Neural crest cell (in vitro differentiated cells): ENCODE data around the gene CD81. TPM values are rescaled to one million over a fixed set of nuclear protein-coding genes. Genes with fewer than 3 reads are reported as not detected.

Experiments
- DNase-seq: peaks from one replicate; pipeline ENCODE4 v3.0.0; 2021; ENCODE audit warnings: low read depth, mixed read lengths, low spot score
- H3K27ac Mint-ChIP-seq: one replicate; pipeline ENCODE4 v1.8.0; 2021; ENCODE audit warnings: mild to moderate bottlenecking, mixed read lengths; ENCODE audit not compliant: unreplicated experiment
- H3K27me3 Mint-ChIP-seq: 2 replicates; pipeline ENCODE4 v1.8.0; 2021; ENCODE audit warnings: low read depth, mild to moderate bottlenecking, mixed read lengths
- H3K36me3 Mint-ChIP-seq: 2 replicates; pipeline ENCODE4 v1.8.0; 2021; ENCODE audit warnings: low read depth, mild to moderate bottlenecking, mixed read lengths
- H3K4me1 Mint-ChIP-seq: 2 replicates; pipeline ENCODE4 v1.8.0; 2021; ENCODE audit warnings: mixed read lengths
- H3K4me3 Mint-ChIP-seq: one replicate; pipeline ENCODE4 v1.8.0; 2021; ENCODE audit warnings: mild to moderate bottlenecking, mixed read lengths
- H3K9me3 Mint-ChIP-seq: 2 replicates; pipeline ENCODE4 v1.8.0; 2021; ENCODE audit warnings: mixed read lengths
- total RNA-seq: library from RNA; stranded (reverse); gene quantifications from 2 replicates; pipeline ENCODE4 v1.2.1, GENCODE V29; 2021
- TF ChIP-seq, protein P1 (sequence below): fragments of 200-600 bp; sonication (generic); conservative IDR thresholded peaks from 2 replicates; pipeline ENCODE4 v1.5.0; 2021; ENCODE audit warnings: antibody characterized with exemption, mild to moderate bottlenecking

CD81 gene
- total RNA-seq, 1 donor from 2014 or later, result 225 TPM

DNA sequence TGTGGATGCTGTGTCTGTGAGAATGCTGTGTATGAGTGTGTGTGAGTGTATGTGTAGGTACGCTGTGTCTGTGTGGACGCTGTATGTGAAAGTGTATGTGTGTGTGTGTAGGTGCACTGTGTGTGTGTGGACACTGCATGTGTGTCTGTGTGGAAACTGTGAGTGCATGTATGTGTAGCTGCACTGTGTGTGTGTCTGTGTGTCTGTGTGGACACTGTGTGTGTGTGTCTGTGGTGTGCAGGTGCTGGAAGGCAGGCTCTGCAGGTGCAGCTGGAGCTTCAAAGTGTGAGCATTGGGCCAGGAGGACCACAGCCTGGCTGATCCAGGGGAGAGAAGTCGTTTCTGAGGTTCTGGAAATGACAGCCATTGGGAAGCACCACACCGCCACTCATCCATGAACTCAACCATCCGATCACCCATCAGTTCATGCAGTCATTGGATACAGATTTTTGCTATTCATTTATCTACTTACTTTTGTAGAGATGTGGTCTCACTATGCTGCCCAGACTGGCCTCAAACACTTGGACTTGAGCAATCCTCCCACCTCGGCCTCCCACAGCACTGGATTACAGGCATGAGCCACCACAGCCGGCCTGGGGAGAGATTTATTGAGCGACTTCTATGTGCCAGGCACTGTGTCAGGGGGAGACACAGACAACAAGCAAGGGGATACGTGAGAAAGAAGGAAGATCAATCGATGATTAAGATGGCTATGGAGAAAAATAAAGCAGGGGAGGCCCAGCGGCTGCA is 57.6 kb downstream of the CD81 start:
- Mint-ChIP-seq H3K4me3 (no peak overlapping the region), H3K27me3 (peaks cover 24% of the 10 kb centered on the region), H3K27ac (no peak overlapping the region), H3K4me1 (no peaks in the 10 kb centered on the region), H3K9me3 (no peaks in the 10 kb centered on the region), H3K36me3 (no peaks in the 10 kb centered on the region)
- DNase-seq, result no peak
- TF ChIP-seq, protein P1, sequence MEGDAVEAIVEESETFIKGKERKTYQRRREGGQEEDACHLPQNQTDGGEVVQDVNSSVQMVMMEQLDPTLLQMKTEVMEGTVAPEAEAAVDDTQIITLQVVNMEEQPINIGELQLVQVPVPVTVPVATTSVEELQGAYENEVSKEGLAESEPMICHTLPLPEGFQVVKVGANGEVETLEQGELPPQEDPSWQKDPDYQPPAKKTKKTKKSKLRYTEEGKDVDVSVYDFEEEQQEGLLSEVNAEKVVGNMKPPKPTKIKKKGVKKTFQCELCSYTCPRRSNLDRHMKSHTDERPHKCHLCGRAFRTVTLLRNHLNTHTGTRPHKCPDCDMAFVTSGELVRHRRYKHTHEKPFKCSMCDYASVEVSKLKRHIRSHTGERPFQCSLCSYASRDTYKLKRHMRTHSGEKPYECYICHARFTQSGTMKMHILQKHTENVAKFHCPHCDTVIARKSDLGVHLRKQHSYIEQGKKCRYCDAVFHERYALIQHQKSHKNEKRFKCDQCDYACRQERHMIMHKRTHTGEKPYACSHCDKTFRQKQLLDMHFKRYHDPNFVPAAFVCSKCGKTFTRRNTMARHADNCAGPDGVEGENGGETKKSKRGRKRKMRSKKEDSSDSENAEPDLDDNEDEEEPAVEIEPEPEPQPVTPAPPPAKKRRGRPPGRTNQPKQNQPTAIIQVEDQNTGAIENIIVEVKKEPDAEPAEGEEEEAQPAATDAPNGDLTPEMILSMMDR, result no peak

DNA sequence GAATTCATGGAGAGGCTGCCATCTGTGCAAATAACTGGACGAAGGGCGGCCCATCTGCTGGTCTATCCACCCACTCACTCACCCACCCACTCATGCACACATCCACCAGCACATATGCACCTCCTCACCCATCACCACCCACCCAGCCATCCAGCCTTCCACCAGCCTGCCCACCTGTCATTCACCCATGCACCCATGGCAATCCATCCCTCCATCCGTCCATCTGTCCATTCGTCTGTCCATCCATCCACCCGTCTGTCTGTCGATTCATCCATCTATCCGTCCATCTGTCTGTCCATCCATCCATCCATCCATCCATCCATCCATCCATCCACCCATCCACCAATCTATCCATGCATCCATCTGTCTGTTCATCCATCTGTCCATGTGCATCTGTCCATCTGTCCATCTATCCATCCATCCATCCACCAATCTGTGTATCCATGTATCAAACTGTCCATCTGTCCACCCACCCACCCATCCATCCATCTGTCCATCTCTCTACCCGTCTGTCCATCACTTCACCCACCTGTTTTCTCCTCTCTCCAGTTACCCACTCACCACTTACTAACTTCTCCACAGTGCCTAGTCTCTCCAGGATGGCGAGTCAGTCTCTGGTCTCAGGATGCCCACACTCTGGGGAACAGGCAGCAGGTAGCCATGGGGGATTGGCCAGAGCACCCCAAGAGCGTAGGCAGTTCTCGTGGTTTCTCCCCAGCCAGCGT is 58.3 kb downstream of the CD81 start:
- Mint-ChIP-seq H3K27ac (no peak overlapping the region), H3K4me1 (no peaks in the 10 kb centered on the region), H3K9me3 (peaks cover 3% of the 10 kb centered on the region), H3K4me3 (no peak overlapping the region), H3K36me3 (no peaks in the 10 kb centered on the region), H3K27me3 (peaks cover 32% of the 10 kb centered on the region)
- no peak for DNase-seq
- TF ChIP-seq, protein P1, result no peak

DNA sequence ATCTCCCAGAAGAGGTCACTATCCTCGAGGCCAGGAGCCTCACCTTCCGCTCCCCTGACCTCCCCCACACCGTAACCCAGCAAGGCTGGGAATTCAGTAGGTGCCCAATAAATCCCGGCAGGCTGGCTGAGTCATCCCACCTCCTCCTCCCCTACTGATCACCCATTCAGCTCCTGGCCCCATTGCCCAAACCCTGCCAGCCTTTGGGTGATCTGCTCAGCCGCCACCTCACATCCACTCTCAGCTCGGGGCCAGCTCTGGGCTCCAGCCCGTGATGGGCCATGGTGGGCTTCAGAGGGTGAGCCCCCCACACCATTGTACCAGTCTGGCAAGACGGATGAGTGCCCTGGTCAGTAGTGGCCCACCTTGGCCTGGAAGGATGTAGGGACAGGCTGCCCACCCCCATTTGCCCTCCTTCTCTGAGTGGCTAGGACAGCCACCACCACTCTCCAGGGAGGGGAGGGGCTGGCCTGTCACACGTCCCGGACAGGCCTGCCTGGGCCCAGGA is 59.0 kb downstream of the CD81 start:
- Mint-ChIP-seq H3K4me3 (no peak overlapping the region), H3K27me3 (peaks cover 38% of the 10 kb centered on the region), H3K9me3 (peaks cover 3% of the 10 kb centered on the region), H3K4me1 (no peaks in the 10 kb centered on the region), H3K36me3 (no peaks in the 10 kb centered on the region), H3K27ac (no peak overlapping the region)
- DNase-seq, result no peak
- TF ChIP-seq, protein P1, result no peak

DNA sequence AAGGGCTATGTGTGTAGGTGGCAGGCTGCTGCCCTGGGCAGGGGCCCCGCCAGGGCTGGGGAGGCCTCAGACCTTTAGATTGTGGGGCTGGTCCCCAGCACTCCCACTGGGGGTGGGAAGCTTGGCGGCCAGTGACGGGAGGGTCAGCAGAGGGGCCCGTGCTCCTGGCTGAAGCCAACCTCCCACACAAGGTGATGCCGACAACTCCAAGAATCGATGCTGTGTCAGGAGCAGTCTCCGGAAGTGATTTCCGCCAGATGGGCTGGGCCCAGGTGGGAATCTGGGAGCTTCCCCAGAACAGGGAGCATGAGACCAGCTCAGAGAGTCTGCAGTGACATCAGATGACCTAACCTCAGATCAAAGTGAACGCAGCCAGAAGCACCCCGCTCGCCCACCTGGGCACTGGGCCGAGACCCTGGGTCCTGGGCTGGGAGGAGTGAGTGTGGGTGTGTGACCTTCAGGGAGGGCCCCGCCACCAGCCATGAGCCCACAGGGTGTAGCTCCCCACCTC is 59.5 kb downstream of the CD81 start:
- Mint-ChIP-seq H3K27me3 (peaks cover 41% of the 10 kb centered on the region), H3K4me1 (no peaks in the 10 kb centered on the region), H3K36me3 (no peaks in the 10 kb centered on the region), H3K9me3 (peaks cover 3% of the 10 kb centered on the region), H3K27ac (no peak overlapping the region), H3K4me3 (no peak overlapping the region)
- no peak for DNase-seq
- TF ChIP-seq, protein P1, result no peak

DNA sequence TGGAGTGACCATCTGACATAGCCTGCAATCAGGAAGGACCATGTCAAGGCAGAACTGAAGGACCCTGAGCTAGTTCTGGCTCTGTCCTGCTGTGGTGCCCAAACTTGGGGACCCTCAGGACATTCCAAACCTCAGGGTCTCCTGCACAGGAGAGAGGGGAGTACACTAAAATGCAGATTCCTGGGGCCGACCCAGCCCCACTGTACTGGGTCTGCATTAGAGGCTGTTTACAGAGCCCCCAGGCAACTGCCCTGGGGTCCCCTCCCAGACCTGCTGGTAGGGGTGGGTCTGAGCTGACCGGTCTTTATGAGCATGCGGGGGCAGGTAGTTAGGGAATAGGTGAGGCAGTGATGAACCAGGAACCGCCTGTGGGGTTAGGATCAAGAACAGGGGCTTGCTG is 60.4 kb downstream of the CD81 start:
- TF ChIP-seq, protein P1, result no peak
- DNase-seq, result no peak
- Mint-ChIP-seq H3K27me3 (peaks cover 51% of the 10 kb centered on the region), H3K27ac (no peak overlapping the region), H3K4me1 (no peaks in the 10 kb centered on the region), H3K4me3 (no peak overlapping the region), H3K9me3 (peaks cover 3% of the 10 kb centered on the region), H3K36me3 (no peaks in the 10 kb centered on the region)
